Spleen (tissue), 11 donors: ENCODE measurements around the gene EVPL. TPM values are rescaled to one million over a fixed set of nuclear protein-coding genes. Genes with fewer than 3 reads are reported as not detected.

Source experiments
- DNase-seq: peaks from one replicate; pipeline ENCODE4 v3.0.0-alpha.2; 2020
- H3K27ac ChIP-seq, 8 donors: fragments of 200-600 bp; sonication (generic) in 7 of 8; 1 replicate in 4 of 8; 2 replicates in 4 of 8; pipeline versions ENCODE4 v1.5.0 to v1.8.0; 2016 to 2021; ENCODE audit warnings: inconsistent platforms in 4 of 8, mild to moderate bottlenecking in 4 of 8, moderate library complexity in 1 of 8
- H3K27me3 ChIP-seq, 7 donors: fragments of 200-600 bp; sonication (generic) in 6 of 7; replicated peaks in 1 of 7; 1 replicate in 4 of 7; 2 replicates in 3 of 7; pipeline versions ENCODE4 v1.5.0 to v1.8.0; 2016 to 2021; ENCODE audit warnings: inconsistent platforms in 3 of 7, mild to moderate bottlenecking in 1 of 7
- H3K36me3 ChIP-seq, 6 donors: fragments of 200-600 bp; sonication (generic) in 5 of 6; 1 replicate in 4 of 6; 2 replicates in 2 of 6; pipeline versions ENCODE4 v1.5.0 to v1.8.0; 2016 to 2021; ENCODE audit warnings: inconsistent platforms in 2 of 6
- H3K4me1 ChIP-seq, 6 donors: fragments of 200-600 bp; sonication (generic) in 5 of 6; 1 replicate in 3 of 6; 2 replicates in 3 of 6; pipeline versions ENCODE4 v1.5.0 to v1.8.0; 2016 to 2021; ENCODE audit warnings: inconsistent platforms in 3 of 6
- H3K4me3 ChIP-seq, 8 donors: fragments of 200-600 bp; sonication (generic) in 7 of 8; 1 replicate in 4 of 8; 2 replicates in 4 of 8; pipeline versions ENCODE4 v1.5.0 to v1.8.0; 2016 to 2021; ENCODE audit warnings: inconsistent platforms in 4 of 8, mild to moderate bottlenecking in 4 of 8, moderate library complexity in 2 of 8
- H3K9me3 ChIP-seq, 8 donors: fragments of 200-600 bp; sonication (generic) in 7 of 8; 1 replicate in 4 of 8; 2 replicates in 4 of 8; pipeline versions ENCODE4 v1.5.0 to v1.8.0; 2016 to 2021; ENCODE audit warnings: inconsistent platforms in 4 of 8
- POLR2A ChIP-seq, 3 donors: fragments of 450-650 bp; IDR thresholded peaks; one replicate each; pipeline ENCODE4 v1.5.1; 2017; ENCODE audit warnings: antibody characterized with exemption in 3 of 3, mild to moderate bottlenecking in 1 of 3
- POLR2AphosphoS5 ChIP-seq, 3 donors: sonication (generic); formaldehyde crosslinking; IDR thresholded peaks; one replicate each; pipeline ENCODE4 v1.5.1; 2017; ENCODE audit warnings: antibody characterized with exemption in 3 of 3
- WGBS, 5 donors: extraction: QIAGEN DNeasy Blood & Tissue Kit in 3 of 5; methylation state at CpG; one replicate each; pipeline versions ENCODE4 v1.1.5 to v1.1.7; 2013 to 2018; 5-methylcytosine and 5-hydroxymethylcytosine counted together
- intact Hi-C: fragments of 100-400 bp; cut with DNase I; formaldehyde crosslinking; loops from one replicate; pipeline ENCODE4 v1.15.0; 2023; ENCODE audit warnings: low total_unique reads
- polyA plus RNA-seq, 3 donors: library from polyadenylated mRNA; stranded (reverse); fragments of 200-250 nt; gene quantifications; one replicate each; pipeline ENCODE4 v1.2.1, GENCODE V29; 2013
- total RNA-seq, 7 donors: library from RNA; depleted of rRNA in 3 of 7; stranded (reverse); fragments of >200 nt in 3 of 7; fragmentation: NEBNext Ultra II Directional in 4 of 7; extraction: Animal tissue kit (Norgen Biotek cat#: 25700) in 4 of 7; gene quantifications; one replicate each; pipeline versions ENCODE4 v1.1.0 to v1.2.1, GENCODE V29; 2016 to 2021
- TF ChIP-seq, protein P1 (sequence below), 11 experiments: fragments of 200-600 bp in 7 of 11; fragments of 450-650 bp in 4 of 11; sonication (generic) in 4 of 11; IDR thresholded peaks in 8 of 11; conservative IDR thresholded peaks in 3 of 11; 1 replicate in 7 of 11; 2 replicates in 4 of 11; pipeline versions ENCODE4 v1.4.0 to v1.8.0; 2016 to 2021; ENCODE audit warnings: antibody characterized with exemption in 11 of 11, inconsistent platforms in 4 of 11, mild to moderate bottlenecking in 1 of 11
- donor health status: healthy with polysubstance abuse.
- donor health status: DM: no; HTN: no; CAD: no; lungs with moderate emphysema.
- donor health status: DM: no; HTN: no; CAD: no.
- donor health status: Bipolar disorder and iron deficiency.
- donor health status: healthy.
- donor health status: DM: no; HTN: no; CAD: no.
- donor health status: DM: yes; HTN: yes; CAD: no.

EVPL gene
- total and polyA plus RNA-seq, 10 donors = 0.04 to 0.56 (median 0.06) TPM; not detected in 3

DNA sequence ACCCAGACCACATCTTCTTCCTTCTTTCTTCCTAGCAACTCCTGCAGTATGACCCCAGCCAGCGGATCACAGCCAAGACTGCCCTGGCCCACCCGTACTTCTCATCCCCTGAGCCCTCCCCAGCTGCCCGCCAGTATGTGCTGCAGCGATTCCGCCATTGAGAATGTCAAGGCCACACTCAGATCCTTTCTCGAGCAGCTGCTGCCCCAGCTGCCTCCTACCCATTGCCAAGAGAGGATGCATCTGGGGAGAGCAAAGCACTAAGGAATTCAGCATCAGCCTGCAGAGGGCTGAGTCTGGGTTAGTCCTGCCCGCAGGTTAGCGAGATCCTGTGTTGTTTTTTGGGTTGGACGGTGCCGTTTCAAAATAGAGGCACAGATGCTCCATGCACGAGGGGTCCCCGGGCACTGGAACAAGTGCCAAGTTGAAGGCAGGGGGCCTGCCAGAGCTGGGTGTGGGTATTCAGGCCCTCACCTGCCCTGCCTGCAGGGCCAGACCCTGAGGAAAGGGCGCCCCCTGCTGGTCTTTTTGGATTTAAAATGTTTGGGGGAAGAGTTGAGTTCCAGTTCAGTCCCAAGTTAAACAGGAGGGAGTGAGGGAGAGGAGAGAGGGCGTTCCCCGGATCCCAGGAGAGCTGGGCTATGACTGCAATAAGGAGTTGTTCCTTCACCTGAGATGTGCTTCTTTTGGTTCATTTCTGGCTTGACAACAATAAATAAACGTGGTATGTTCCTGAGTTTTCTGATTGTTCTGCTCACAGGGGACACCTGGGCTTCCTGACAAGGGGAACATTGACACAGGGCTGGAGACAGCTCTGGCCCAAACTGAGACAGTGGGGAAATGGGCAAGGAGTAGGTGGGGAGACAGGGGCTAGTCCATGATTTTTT is 21.6 kb downstream of the EVPL start:
- TF ChIP-seq POLR2A (IDR thresholded peaks at IDR 0.05) = no peak
- peak; percentile 50 to 83 (median 73) for TF ChIP-seq POLR2AphosphoS5 (IDR thresholded peaks at IDR 0.05)
- TF ChIP-seq, protein P1, sequence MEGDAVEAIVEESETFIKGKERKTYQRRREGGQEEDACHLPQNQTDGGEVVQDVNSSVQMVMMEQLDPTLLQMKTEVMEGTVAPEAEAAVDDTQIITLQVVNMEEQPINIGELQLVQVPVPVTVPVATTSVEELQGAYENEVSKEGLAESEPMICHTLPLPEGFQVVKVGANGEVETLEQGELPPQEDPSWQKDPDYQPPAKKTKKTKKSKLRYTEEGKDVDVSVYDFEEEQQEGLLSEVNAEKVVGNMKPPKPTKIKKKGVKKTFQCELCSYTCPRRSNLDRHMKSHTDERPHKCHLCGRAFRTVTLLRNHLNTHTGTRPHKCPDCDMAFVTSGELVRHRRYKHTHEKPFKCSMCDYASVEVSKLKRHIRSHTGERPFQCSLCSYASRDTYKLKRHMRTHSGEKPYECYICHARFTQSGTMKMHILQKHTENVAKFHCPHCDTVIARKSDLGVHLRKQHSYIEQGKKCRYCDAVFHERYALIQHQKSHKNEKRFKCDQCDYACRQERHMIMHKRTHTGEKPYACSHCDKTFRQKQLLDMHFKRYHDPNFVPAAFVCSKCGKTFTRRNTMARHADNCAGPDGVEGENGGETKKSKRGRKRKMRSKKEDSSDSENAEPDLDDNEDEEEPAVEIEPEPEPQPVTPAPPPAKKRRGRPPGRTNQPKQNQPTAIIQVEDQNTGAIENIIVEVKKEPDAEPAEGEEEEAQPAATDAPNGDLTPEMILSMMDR (IDR thresholded peaks at IDR 0.05 in 8 of 11, conservative IDR thresholded peaks at IDR 0.05 in 3 of 11) = peak; percentile 36 to 85 (median 79)
- DNase-seq = peak; percentile 93
- no peak overlapping the region for H3K4me3 ChIP-seq
- no peaks in the 10 kb centered on the region for H3K27me3 ChIP-seq
- no peaks in the 10 kb centered on the region for H3K9me3 ChIP-seq
- H3K4me1 ChIP-seq = peaks cover 7 to 36% (median 20%) of the 10 kb centered on the region in 6 donors
- intact Hi-C loops = loop anchor here (2.0 kb wide), 1 partner anchor 101 kb away; the partner anchor contains the start of gene MRPL38
- WGBS, 5 donors = 38 to 54% (median 47%) methylated on average over 13 to 16 of the region's 16 CpGs
- peak overlapping the region in 3 of 8 donors; percentile 6 to 47 (median 21) for H3K27ac ChIP-seq
- peaks cover 0 to 40% (median 0%) of the 10 kb centered on the region in 6 donors for H3K36me3 ChIP-seq

DNA sequence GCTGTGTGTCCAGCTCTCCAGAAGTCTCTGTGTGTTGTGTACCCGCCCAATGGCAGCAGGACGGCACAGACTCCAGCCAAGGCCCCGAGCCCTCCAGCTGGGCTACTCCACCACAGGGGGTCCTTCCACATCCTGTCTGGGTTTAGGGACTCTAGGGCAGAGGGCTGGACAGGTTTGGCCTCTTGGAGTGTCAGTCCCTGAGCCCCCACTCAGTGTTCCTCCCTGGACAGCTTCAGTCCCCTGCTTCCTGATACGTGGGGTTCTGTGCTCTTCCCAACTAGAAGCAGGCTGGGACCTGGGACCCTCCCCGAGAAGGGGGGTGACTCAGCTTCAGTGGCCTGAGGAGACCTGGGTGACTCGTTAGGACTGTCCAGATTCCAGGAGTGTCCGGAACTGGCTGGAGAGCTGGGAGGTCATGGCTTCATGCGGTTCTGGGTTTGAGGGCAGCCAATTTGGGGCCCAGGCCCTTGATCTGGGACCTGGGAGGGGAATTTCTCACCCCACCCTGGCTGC is 22.3 kb downstream of the EVPL start:
- Histone ChIP-seq H3K4me1 (peaks cover 7 to 43% (median 22%) of the 10 kb centered on the region in 6 donors), H3K27ac (peak overlapping the region in 2 of 8 donors; percentile 21 to 47), H3K9me3 (no peaks in the 10 kb centered on the region), H3K27me3 (no peaks in the 10 kb centered on the region), H3K4me3 (no peak overlapping the region), H3K36me3 (peaks cover 0 to 47% (median 2%) of the 10 kb centered on the region in 6 donors)
- TF ChIP-seq POLR2A (IDR thresholded peaks at IDR 0.05) (no peak), POLR2AphosphoS5 (IDR thresholded peaks at IDR 0.05) (no peak)
- TF ChIP-seq, protein P1 (IDR thresholded peaks at IDR 0.05 in 8 of 11, conservative IDR thresholded peaks at IDR 0.05 in 3 of 11) = no peak
- intact Hi-C loops = loop anchor here (2.0 kb wide), 1 partner anchor 100 kb away; the partner anchor contains the start of gene MRPL38
- WGBS, 5 donors = 74 to 89% (median 79%) methylated on average over 7 to 8 of the region's 8 CpGs
- DNase-seq = no peak

DNA sequence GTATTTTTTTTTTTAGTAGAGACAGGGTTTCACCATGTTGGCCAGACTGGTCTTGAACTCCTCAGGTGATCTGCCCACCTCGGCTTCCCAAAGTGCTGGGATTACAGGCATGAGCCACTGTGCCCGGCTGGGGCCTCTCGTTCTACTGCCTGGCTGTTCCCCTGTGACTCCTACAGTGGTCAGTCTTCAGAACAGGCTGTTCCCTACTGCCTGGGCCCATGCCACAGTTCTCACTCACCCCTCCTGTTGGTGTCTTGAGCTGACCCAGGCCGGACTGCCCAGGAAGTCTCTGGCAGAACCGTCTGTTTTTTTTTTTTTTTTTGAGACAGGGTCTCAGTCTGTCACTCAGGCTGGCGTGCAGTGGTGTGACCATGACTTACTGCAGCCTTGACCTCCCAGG is 23.2 kb downstream of the EVPL start:
- TF ChIP-seq POLR2AphosphoS5 (IDR thresholded peaks at IDR 0.05) = no peak
- TF ChIP-seq POLR2A (IDR thresholded peaks at IDR 0.05) = no peak
- TF ChIP-seq, protein P1 (IDR thresholded peaks at IDR 0.05 in 8 of 11, conservative IDR thresholded peaks at IDR 0.05 in 3 of 11) = no peak
- Histone ChIP-seq H3K27me3 (no peaks in the 10 kb centered on the region), H3K4me3 (no peak overlapping the region), H3K36me3 (peaks cover 0 to 47% (median 2%) of the 10 kb centered on the region in 6 donors), H3K9me3 (no peaks in the 10 kb centered on the region), H3K4me1 (peaks cover 7 to 45% (median 22%) of the 10 kb centered on the region in 6 donors), H3K27ac (peak overlapping the region in 4 of 8 donors; percentile 33 to 54 (median 48))
- 67 to 90% (median 82%) methylated on average over 6 of the region's 6 CpGs for WGBS, 5 donors
- DNase-seq = no peak
- intact Hi-C loops = loop anchor here (2.0 kb wide), 1 partner anchor 99 kb away; the partner anchor contains the start of gene MRPL38

DNA sequence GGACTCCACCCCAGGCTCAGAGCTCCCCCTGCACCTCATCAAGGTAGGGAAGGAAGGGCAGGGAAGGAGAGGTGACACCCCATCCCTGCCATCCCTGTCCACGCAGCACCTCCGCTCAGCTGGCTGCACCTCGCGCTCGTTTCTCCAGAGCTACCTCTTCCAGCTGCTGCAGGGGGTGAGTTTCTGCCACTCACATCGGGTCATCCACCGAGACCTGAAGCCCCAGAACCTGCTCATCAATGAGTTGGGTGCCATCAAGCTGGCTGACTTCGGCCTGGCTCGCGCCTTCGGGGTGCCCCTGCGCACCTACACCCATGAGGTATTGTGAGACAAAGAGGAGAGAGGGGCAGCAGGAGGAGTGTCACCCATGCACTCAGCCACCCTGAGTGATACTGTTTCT is 25.0 kb downstream of the EVPL start:
- no peaks in the 10 kb centered on the region for H3K27me3 ChIP-seq
- DNase-seq = no peak
- peaks cover 14 to 63% (median 33%) of the 10 kb centered on the region in 6 donors for H3K4me1 ChIP-seq
- WGBS, 5 donors = 89 to 100% (median 97%) methylated on average over 6 to 12 of the region's 12 CpGs
- H3K4me3 ChIP-seq = no peak overlapping the region
- peaks cover 0 to 47% (median 2%) of the 10 kb centered on the region in 6 donors for H3K36me3 ChIP-seq
- intact Hi-C loops = no loop called here
- H3K9me3 ChIP-seq = no peaks in the 10 kb centered on the region
- H3K27ac ChIP-seq = no peak overlapping the region
- TF ChIP-seq POLR2AphosphoS5 (IDR thresholded peaks at IDR 0.05) (no peak), POLR2A (IDR thresholded peaks at IDR 0.05) (no peak)
- TF ChIP-seq, protein P1 (IDR thresholded peaks at IDR 0.05 in 8 of 11, conservative IDR thresholded peaks at IDR 0.05 in 3 of 11) = no peak
